ENCODE results near the gene EXO1. TPM values are rescaled to one million over a fixed set of nuclear protein-coding genes. Genes with fewer than 3 reads are reported as not detected.

EXO1 gene
- total RNA-seq, 2 donors from 2014 or later = 23.7 to 55.0 TPM

DNA sequence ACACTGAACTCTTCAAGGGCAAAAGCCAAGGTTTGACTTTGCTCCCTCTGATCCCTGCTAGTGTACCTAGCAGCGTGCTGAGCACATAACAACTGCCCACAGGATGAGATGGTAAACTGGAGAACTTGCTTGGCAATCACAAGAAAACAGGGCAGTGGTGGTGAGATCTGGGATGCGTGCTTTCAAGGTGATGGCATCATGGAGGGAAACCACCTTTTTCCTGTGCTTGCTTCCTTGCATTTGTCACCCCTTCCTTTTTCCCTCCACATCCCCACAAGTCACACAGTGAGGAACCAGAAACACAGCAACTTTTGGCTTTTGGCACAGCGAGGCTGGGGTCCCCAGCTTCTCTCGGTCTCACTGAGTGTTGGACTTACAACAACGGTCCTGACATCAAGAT lies 78.1 kb downstream of the EXO1 start:
- Mint-ChIP-seq H3K36me3 (no peaks in the 10 kb centered on the region), H3K4me1 (ENCODE audit: low read depth in 2 of 2) (no peaks in the 10 kb centered on the region), H3K27ac (no peak overlapping the region), H3K9me3 (no peaks in the 10 kb centered on the region), H3K27me3 (no peaks in the 10 kb centered on the region), H3K4me3 (no peak overlapping the region)
- ATAC-seq (no peak), DNase-seq (ENCODE audit: low spot score) (no peak)

GRCh38 chr1:241927321-241927720 lies 79.3 kb downstream of the EXO1 start:
- Mint-ChIP-seq H3K27me3 (no peaks in the 10 kb centered on the region), H3K4me3 (no peak overlapping the region), H3K9me3 (no peaks in the 10 kb centered on the region), H3K4me1 (ENCODE audit: low read depth in 2 of 2) (no peaks in the 10 kb centered on the region), H3K36me3 (no peaks in the 10 kb centered on the region), H3K27ac (no peak overlapping the region)
- no peak for DNase-seq (ENCODE audit: low spot score)
- no peak for ATAC-seq

DNA sequence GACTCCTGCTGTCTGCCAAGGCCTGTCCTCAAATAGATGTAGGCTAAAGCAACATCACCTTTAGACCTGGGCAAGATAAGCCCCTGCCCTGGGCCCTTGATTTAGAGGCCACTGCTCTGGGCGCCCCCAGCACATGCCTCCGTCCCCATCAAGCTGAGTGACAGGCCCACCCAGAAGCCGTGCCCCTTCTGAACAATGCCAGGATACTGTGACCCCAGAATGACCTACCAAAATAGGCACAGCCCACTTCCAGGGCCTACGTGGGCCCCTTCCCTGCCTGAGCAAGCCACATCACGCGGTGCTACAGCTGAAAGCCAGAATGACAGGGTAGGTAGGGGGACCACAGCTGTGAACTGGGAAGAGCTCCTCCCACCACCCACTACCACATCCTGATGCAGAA lies 84.8 kb downstream of the EXO1 start:
- Mint-ChIP-seq H3K9me3 (no peaks in the 10 kb centered on the region), H3K4me1 (ENCODE audit: low read depth in 2 of 2) (no peaks in the 10 kb centered on the region), H3K36me3 (no peaks in the 10 kb centered on the region), H3K27me3 (peaks cover 2 to 8% of the 10 kb centered on the region in 2 donors), H3K27ac (no peak overlapping the region), H3K4me3 (no peak overlapping the region)
- ATAC-seq = no peak
- no peak for DNase-seq (ENCODE audit: low spot score)

DNA sequence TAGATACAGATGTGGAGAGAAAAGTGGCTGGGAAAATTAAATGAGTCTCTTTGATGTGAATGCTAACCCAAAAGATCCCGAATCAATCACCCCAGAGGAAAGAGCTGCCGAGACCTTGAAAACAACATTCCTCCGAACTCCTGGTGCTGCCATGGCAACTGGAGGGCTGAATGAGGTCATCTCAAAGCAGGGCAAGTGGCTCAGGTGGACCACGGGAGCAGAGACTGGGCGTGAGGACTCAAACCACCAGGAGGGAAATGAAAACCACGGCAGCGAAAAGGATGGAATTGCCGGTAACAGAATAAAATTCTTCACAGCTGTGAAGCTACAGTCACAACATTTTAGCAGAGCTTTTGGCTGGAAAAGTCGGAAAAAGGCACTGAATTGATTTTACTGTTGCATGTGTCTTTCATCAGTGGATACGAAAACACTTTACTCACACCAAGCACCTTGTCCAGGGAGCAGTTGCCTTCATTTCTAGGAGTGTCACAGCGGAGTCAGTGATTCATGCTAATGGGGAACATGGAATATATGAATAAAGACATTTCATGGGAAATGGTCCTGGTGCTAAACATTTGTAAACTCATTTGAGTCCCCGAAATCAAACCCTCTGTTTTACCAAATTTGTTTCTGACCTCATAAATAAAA lies 86.3 kb downstream of the EXO1 start:
- no peak for DNase-seq (ENCODE audit: low spot score)
- Mint-ChIP-seq H3K4me3 (no peak overlapping the region), H3K27me3 (peaks cover 5 to 8% of the 10 kb centered on the region in 2 donors), H3K27ac (no peak overlapping the region), H3K36me3 (no peaks in the 10 kb centered on the region), H3K4me1 (ENCODE audit: low read depth in 2 of 2) (no peaks in the 10 kb centered on the region), H3K9me3 (peaks cover 3% of the 10 kb centered on the region)
- no peak for ATAC-seq

DNA sequence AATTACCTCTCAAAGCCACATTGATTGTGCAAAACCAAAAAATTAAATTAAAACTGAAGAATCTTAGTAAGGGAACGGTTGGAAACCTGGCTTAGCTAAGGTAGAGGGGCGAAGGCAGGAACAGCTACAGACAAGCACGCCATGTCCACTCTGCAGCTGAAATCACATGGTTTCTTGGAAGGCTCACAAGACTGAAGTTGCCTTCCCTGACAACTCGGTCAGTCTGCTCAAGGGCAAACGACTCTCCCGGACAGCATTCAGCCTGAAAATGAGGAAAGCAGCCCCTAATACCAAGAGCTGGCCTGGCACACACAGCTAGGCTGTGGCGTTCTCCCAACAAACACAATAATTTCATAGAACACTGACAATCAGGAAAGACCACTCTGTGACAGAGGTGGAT lies 86.9 kb downstream of the EXO1 start:
- Mint-ChIP-seq H3K9me3 (peaks cover 3% of the 10 kb centered on the region), H3K36me3 (no peaks in the 10 kb centered on the region), H3K4me1 (ENCODE audit: low read depth in 2 of 2) (no peaks in the 10 kb centered on the region), H3K27ac (no peak overlapping the region), H3K27me3 (peaks cover 5 to 8% of the 10 kb centered on the region in 2 donors), H3K4me3 (no peak overlapping the region)
- no peak for DNase-seq (ENCODE audit: low spot score)
- no peak for ATAC-seq

Other genes with a start within 250 kb of the EXO1 start
- gene CHML, start 207.8 kb upstream of the EXO1 start, total RNA-seq = 10 to 100 TPM in 1 of 2 donors, 1 to 10 TPM in 1; 9.8 to 11.7 TPM
- 1 to 10 TPM; 4.4 to 4.5 TPM for gene OPN3, start 207.8 kb upstream of the EXO1 start, total RNA-seq
- gene WDR64, start 195.9 kb upstream of the EXO1 start, total RNA-seq = not detected
- not detected for gene BECN2, start 109.6 kb downstream of the EXO1 start, total RNA-seq
- not detected for gene MAP1LC3C, start 150.9 kb downstream of the EXO1 start, total RNA-seq

Measured in natural killer cell treated with Interleukin-12 subunit alpha and Interleukin-12 subunit beta and Interleukin-15 and Interleukin-18, amount 100 ng/mL, for 72 hours (primary cell).